HCT116 (cell line): ENCODE results near the gene TMEFF2. TPM values are rescaled to one million over a fixed set of nuclear protein-coding genes. Genes with fewer than 3 reads are reported as not detected.

Experiments used
- ATAC-seq: fragments of 200-7000 bp; cut with Tn5 transposase; 2 replicates; pipeline ENCODE4 v1.9.1; 2020; ENCODE audit warnings: mild to moderate bottlenecking, moderate library complexity
- BruUV-seq: library from RNA; stranded (reverse); fragments of 400-500 nt; replicated peaks from 2 replicates; lab custom pipeline; 2021; lab: Mats Ljungman, UMichigan
- CTCF ChIA-PET: fragments of 300-600 bp; sonication (Branson Sonifier 250); formaldehyde crosslinking; loops from one replicate; lab custom pipeline; 2021; ENCODE audit warnings: antibody characterized with exemption; lab: Charles Lee
- POLR2A ChIA-PET: fragments of 300-600, 350-600 bp; sonication (Branson Sonifier 250); formaldehyde crosslinking; loops from one replicate; lab custom pipeline; 2021; ENCODE audit warnings: antibody characterized with exemption; lab: Charles Lee
- RAD21 ChIA-PET, 2 experiments: fragments of 300-600 bp; sonication (Branson Sonifier 250); formaldehyde crosslinking; loops; one replicate each; lab custom pipeline; 2023; ENCODE audit warnings: low total read pairs in 2 of 2; ENCODE audit not compliant: uncharacterized antibody in 2 of 2, unreplicated experiment in 2 of 2, low non-redundant PET in 1 of 2; lab: Charles Lee
- DNase-seq: peaks from one replicate; pipeline ENCODE4 v3.0.0-alpha.2; 2010; ENCODE audit warnings: low read depth, low spot score
- H2AFZ ChIP-seq: fragments of 200-600 bp; shearing (Covaris generic), sonication (generic); 2 replicates; pipeline ENCODE4 v1.6.1; 2017; ENCODE audit warnings: low read depth, mixed run types, mixed read lengths, antibody characterized with exemption, low read length; ENCODE audit not compliant: poor library complexity, severe bottlenecking
- H3K27ac ChIP-seq: 2 replicates; pipeline ENCODE4 v1.5.1; 2012; ENCODE audit warnings: low read depth, low read length
- H3K27me3 ChIP-seq: fragments of 200-600 bp; sonication (generic); 2 replicates; pipeline ENCODE4 v1.6.1; 2016; ENCODE audit warnings: mixed run types, low read length, mixed read lengths; ENCODE audit not compliant: insufficient read depth
- H3K36me3 ChIP-seq, 2 experiments: fragments of 200-500 bp in 1 of 2; fragments of 200-600 bp in 1 of 2; sonication (Bioruptor generic) in 1 of 2; sonication (generic) in 1 of 2; 2 replicates each; pipeline versions ENCODE4 v1.5.1 to v1.6.1; 2014 to 2016; ENCODE audit warnings: low read length in 2 of 2, inconsistent platforms in 1 of 2, mixed read lengths in 1 of 2, mixed run types in 1 of 2; ENCODE audit not compliant: insufficient read depth in 2 of 2, control insufficient read depth in 1 of 2
- H3K4me1 ChIP-seq, 2 experiments: fragments of 200-600 bp in 1 of 2; sonication (generic) in 1 of 2; 2 replicates each; pipeline versions ENCODE4 v1.5.1 to v1.6.1; 2012 to 2017; ENCODE audit warnings: low read length in 2 of 2, inconsistent platforms in 1 of 2, mild to moderate bottlenecking in 1 of 2, mixed read lengths in 1 of 2, mixed run types in 1 of 2, moderate library complexity in 1 of 2; ENCODE audit not compliant: insufficient read depth in 2 of 2, control insufficient read depth in 1 of 2
- H3K4me2 ChIP-seq: fragments of 200-600 bp; sonication (generic); 2 replicates; pipeline ENCODE4 v1.6.1; 2017; ENCODE audit warnings: mixed run types, low read length, mixed read lengths
- H3K4me3 ChIP-seq, 2 experiments: fragments of 200-600 bp in 1 of 2; sonication (generic) in 1 of 2; replicated peaks in 1 of 2; 2 replicates each; pipeline ENCODE4 v1.5.1; 2011 to 2016; ENCODE audit warnings: low read length in 2 of 2, control low read depth in 1 of 2, low read depth in 1 of 2, mild to moderate bottlenecking in 1 of 2, mixed read lengths in 1 of 2, mixed run types in 1 of 2
- H3K79me2 ChIP-seq: fragments of 200-600 bp; sonication (generic); 2 replicates; pipeline ENCODE4 v1.6.1; 2017; ENCODE audit warnings: mild to moderate bottlenecking, mixed run types, low read length, moderate library complexity, mixed read lengths; ENCODE audit not compliant: insufficient read depth
- H3K9ac ChIP-seq: fragments of 200-600 bp; sonication (generic); 2 replicates; pipeline ENCODE4 v1.6.1; 2016; ENCODE audit warnings: low read length, mixed read lengths
- H3K9me2 ChIP-seq: fragments of 200-600 bp; sonication (generic), shearing (Covaris generic); 2 replicates; pipeline ENCODE4 v1.6.1; 2017; ENCODE audit warnings: mixed run types, mild to moderate bottlenecking, moderate library complexity; ENCODE audit not compliant: insufficient read depth
- H3K9me3 ChIP-seq, 2 experiments: fragments of 200-500 bp in 1 of 2; fragments of 200-600 bp in 1 of 2; sonication (Bioruptor generic) in 1 of 2; sonication (generic) in 1 of 2; 2 replicates each; pipeline ENCODE4 v1.6.1; 2014 to 2017; ENCODE audit warnings: low read length in 2 of 2, mixed read lengths in 2 of 2, inconsistent platforms in 1 of 2, low read depth in 1 of 2, mild to moderate bottlenecking in 1 of 2, mixed run types in 1 of 2, moderate library complexity in 1 of 2; ENCODE audit not compliant: control insufficient read depth in 1 of 2, insufficient read depth in 1 of 2
- H4K20me1 ChIP-seq: fragments of 200-600 bp; sonication (generic), shearing (Covaris generic); 2 replicates; pipeline ENCODE4 v1.6.1; 2017; ENCODE audit warnings: mixed run types, mild to moderate bottlenecking, moderate library complexity; ENCODE audit not compliant: insufficient read depth
- EZH2 ChIP-seq: fragments of 200-600 bp; sonication (generic); IDR thresholded peaks from 2 replicates; pipeline ENCODE4 v1.6.1; 2017; ENCODE audit warnings: antibody characterized with exemption, mixed run types
- JUND ChIP-seq: IDR thresholded peaks from 2 replicates; pipeline ENCODE4 v1.6.1; 2012
- MAX ChIP-seq: IDR thresholded peaks from 2 replicates; pipeline ENCODE4 v1.6.1; 2012
- POLR2A ChIP-seq: IDR thresholded peaks from 2 replicates; pipeline ENCODE4 v1.7.0; 2011; ENCODE audit warnings: borderline replicate concordance; ENCODE audit not compliant: insufficient read depth, insufficient read length; ENCODE audit errors: extremely low read depth
- REST ChIP-seq: IDR thresholded peaks from 2 replicates; pipeline ENCODE4 v1.6.1; 2012; ENCODE audit warnings: low read depth
- YY1 ChIP-seq: IDR thresholded peaks from 2 replicates; pipeline ENCODE4 v1.6.1; 2011; ENCODE audit warnings: low read length, low read depth, moderate library complexity, mild to moderate bottlenecking; ENCODE audit not compliant: insufficient replicate concordance; ENCODE audit errors: extremely low read depth
- intact Hi-C: fragments of 100-400 bp; cut with micrococcal nuclease; formaldehyde crosslinking; loops from 2 replicates; pipeline ENCODE4 v1.10.0; 2022
- total RNA-seq: library from RNA; stranded (reverse); gene quantifications from one replicate; pipeline ENCODE4 v1.2.1, GENCODE V29; 2021; ENCODE audit not compliant: unreplicated experiment

Gene TMEFF2
- total RNA-seq, 1 experiment from 2014 or later: not detected

GRCh38 chr2:191951376-191951775, 243.4 kb downstream of the TMEFF2 start:
- H4K20me1 ChIP-seq: no peaks in the 10 kb centered on the region
- intact Hi-C loops: no loop called here
- no peak for DNase-seq
- peaks cover 0 to 8% of the 10 kb centered on the region in 2 experiments; a peak in 2 of 4 replicates for H3K4me1 ChIP-seq
- CTCF ChIA-PET: no interaction called here
- no peak overlapping the region for H3K4me3 ChIP-seq
- TF ChIP-seq YY1: no peak
- no peak for TF ChIP-seq POLR2A
- TF ChIP-seq REST: no peak
- TF ChIP-seq EZH2: no peak
- TF ChIP-seq MAX: no peak
- TF ChIP-seq JUND: no peak
- no peak overlapping the region for H3K9ac ChIP-seq
- peak overlapping the region; percentile 60 for H2AFZ ChIP-seq
- H3K27me3 ChIP-seq: no peaks in the 10 kb centered on the region
- no peaks in the 10 kb centered on the region for H3K79me2 ChIP-seq
- RAD21 ChIA-PET: no interaction called here
- no peaks in the 10 kb centered on the region for H3K36me3 ChIP-seq
- no peak overlapping the region for H3K27ac ChIP-seq
- no peak overlapping the region for H3K4me2 ChIP-seq
- BruUV-seq: no TSS peak
- no peak for ATAC-seq
- POLR2A ChIA-PET: no interaction called here
- H3K9me3 ChIP-seq: no peaks in the 10 kb centered on the region
- no peaks in the 10 kb centered on the region; the same call in 1 of the 2 replicates for H3K9me2 ChIP-seq
